PC-3 (cell line): ENCODE measurements around the gene PADI2. TPM values are rescaled to one million over a fixed set of nuclear protein-coding genes. Genes with fewer than 3 reads are reported as not detected.

Source experiments
- ATAC-seq: fragments of 200-7000 bp; cut with Tn5 transposase; 2 replicates; pipeline ENCODE4 v1.9.1; 2020; ENCODE audit warnings: mild to moderate bottlenecking, moderate library complexity
- BruUV-seq: library from RNA; stranded (reverse); fragments of 400-500 nt; replicated peaks from 2 replicates; lab custom pipeline; 2021; lab: Mats Ljungman, UMichigan
- CTCF ChIA-PET: fragments of 300-600 bp; sonication (Branson Sonifier 250); formaldehyde crosslinking; loops from one replicate; lab custom pipeline; 2022; ENCODE audit warnings: antibody characterized with exemption; lab: Charles Lee
- POLR2A ChIA-PET: fragments of 300-600 bp; sonication (Branson Sonifier 250); formaldehyde crosslinking; loops from one replicate; lab custom pipeline; 2022; ENCODE audit warnings: antibody characterized with exemption; ENCODE audit not compliant: unreplicated experiment; lab: Charles Lee
- DNase-seq: peaks from one replicate; pipeline ENCODE4 v3.0.0-alpha.2; 2015
- H2AFZ ChIP-seq: fragments of 300-600 bp; sonication (generic); 2 replicates; pipeline ENCODE4 v1.6.0; 2016; ENCODE audit warnings: antibody characterized with exemption, low read length
- H3F3A ChIP-seq: fragments of 300-600 bp; sonication (generic); one replicate; pipeline ENCODE4 v1.6.0; 2017; ENCODE audit warnings: antibody characterized with exemption, low read length, control low read depth, mild to moderate bottlenecking; ENCODE audit not compliant: unreplicated experiment
- H3K27ac ChIP-seq: fragments of 300-600 bp; sonication (generic); 2 replicates; pipeline ENCODE4 v1.5.1; 2016; ENCODE audit warnings: mild to moderate bottlenecking, low read length
- H3K27me3 ChIP-seq: fragments of 300-600 bp; sonication (generic); 2 replicates; pipeline ENCODE4 v1.6.1; 2016; ENCODE audit warnings: low read length, mixed read lengths
- H3K36me3 ChIP-seq: fragments of 300-600 bp; sonication (generic); 2 replicates; pipeline ENCODE4 v1.6.1; 2016; ENCODE audit warnings: low read depth, mixed run types, low read length, mixed read lengths
- H3K4me1 ChIP-seq: fragments of 300-600 bp; sonication (generic); 2 replicates; pipeline ENCODE4 v1.5.1; 2016; ENCODE audit warnings: low read length; ENCODE audit not compliant: insufficient read depth
- H3K4me2 ChIP-seq: fragments of 300-600 bp; sonication (generic); 2 replicates; pipeline ENCODE4 v1.6.0; 2016; ENCODE audit warnings: low read length
- H3K4me3 ChIP-seq: fragments of 300-600 bp; sonication (generic); 2 replicates; pipeline ENCODE4 v1.5.1; 2016; ENCODE audit warnings: mild to moderate bottlenecking, low read length, mixed read lengths
- H3K79me2 ChIP-seq: fragments of 300-600 bp; sonication (generic); 2 replicates; pipeline ENCODE4 v1.6.1; 2017; ENCODE audit warnings: low read length, mixed read lengths
- H3K9ac ChIP-seq: fragments of 300-600 bp; sonication (generic); 2 replicates; pipeline ENCODE4 v1.6.0; 2016; ENCODE audit warnings: mild to moderate bottlenecking, low read length
- H3K9me2 ChIP-seq: fragments of 300-600 bp; sonication (generic); replicated peaks from 2 replicates; pipeline ENCODE4 v1.6.1; 2016; ENCODE audit warnings: mixed run types, low read length, mixed read lengths
- H3K9me3 ChIP-seq: fragments of 300-600 bp; sonication (generic); 2 replicates; pipeline ENCODE4 v1.6.1; 2016; ENCODE audit warnings: low read length, mixed read lengths
- H4K20me1 ChIP-seq: fragments of 300-600 bp; sonication (generic); 2 replicates; pipeline ENCODE4 v1.6.1; 2016; ENCODE audit warnings: low read length, mixed read lengths
- CTCF ChIP-seq: fragments of 300-600 bp; sonication (generic); conservative IDR thresholded peaks from 2 replicates; pipeline ENCODE4 v1.5.1; 2017; ENCODE audit warnings: antibody characterized with exemption, low read depth, mild to moderate bottlenecking, low read length
- EZH2 ChIP-seq: fragments of 300-600 bp; sonication (generic); IDR thresholded peaks from one replicate; pipeline ENCODE4 v1.6.1; 2017; ENCODE audit warnings: antibody characterized with exemption, mild to moderate bottlenecking, low read length; ENCODE audit not compliant: unreplicated experiment
- EZH2phosphoT487 ChIP-seq: fragments of 300-600 bp; sonication (generic); IDR thresholded peaks from 2 replicates; pipeline ENCODE4 v1.6.1; 2018; ENCODE audit warnings: mild to moderate bottlenecking, antibody characterized with exemption, low read length, borderline replicate concordance
- intact Hi-C: fragments of 100-400 bp; cut with micrococcal nuclease; formaldehyde crosslinking; loops from 2 replicates; pipeline ENCODE4 v1.9.0; 2023
- total RNA-seq: library from RNA; depleted of rRNA; stranded (reverse); fragments of >200 nt; gene quantifications from 2 replicates; pipeline ENCODE4 v1.2.3, GENCODE V29; 2014

Gene PADI2
- total RNA-seq, 1 experiment from 2014 or later: 2.4 TPM

GRCh38 chr1:17091252-17091651, 28.0 kb downstream of the PADI2 start:
- Histone ChIP-seq H3K9me3 (no peaks in the 10 kb centered on the region), H3F3A (no peaks in the 10 kb centered on the region), H3K79me2 (no peaks in the 10 kb centered on the region), H3K4me3 (no peak overlapping the region), H2AFZ (no peak overlapping the region), H3K27ac (no peak overlapping the region), H3K4me2 (no peak overlapping the region), H4K20me1 (no peaks in the 10 kb centered on the region), H3K9ac (no peak overlapping the region), H3K27me3 (no peaks in the 10 kb centered on the region), H3K9me2 (no peaks in the 10 kb centered on the region), H3K4me1 (no peaks in the 10 kb centered on the region), H3K36me3 (no peaks in the 10 kb centered on the region)
- intact Hi-C loops: no loop called here
- CTCF ChIA-PET: no interaction called here
- DNase-seq (no peak), ATAC-seq (no peak)
- POLR2A ChIA-PET: no interaction called here
- no TSS peak for BruUV-seq
- TF ChIP-seq EZH2phosphoT487 (no peak), EZH2 (no peak), CTCF (no peak)

- CTCF ChIA-PET: no interaction called here
- Histone ChIP-seq H3K27me3 (no peaks in the 10 kb centered on the region), H3K9me3 (no peaks in the 10 kb centered on the region), H3F3A (no peaks in the 10 kb centered on the region), H2AFZ (no peak overlapping the region), H3K4me3 (no peak overlapping the region), H3K9me2 (no peaks in the 10 kb centered on the region), H3K4me1 (no peaks in the 10 kb centered on the region), H3K4me2 (no peak overlapping the region), H3K79me2 (no peaks in the 10 kb centered on the region), H3K27ac (no peak overlapping the region), H4K20me1 (no peaks in the 10 kb centered on the region), H3K36me3 (no peaks in the 10 kb centered on the region), H3K9ac (no peak overlapping the region)
- BruUV-seq: no TSS peak
- DNase-seq (no peak), ATAC-seq (no peak)
- TF ChIP-seq EZH2phosphoT487: no peak
- no peak for TF ChIP-seq EZH2
- no peak for TF ChIP-seq CTCF
- POLR2A ChIA-PET: no interaction called here
- intact Hi-C loops: no loop called here
These were observed 29.7 kb downstream of the PADI2 start for GRCh38 chr1:17089506-17089905.

- H3K9me2 ChIP-seq: no peaks in the 10 kb centered on the region
- POLR2A ChIA-PET: no interaction called here
- no peaks in the 10 kb centered on the region for H3F3A ChIP-seq
- BruUV-seq: no TSS peak
- no peak for ATAC-seq
- H3K79me2 ChIP-seq: no peaks in the 10 kb centered on the region
- intact Hi-C loops: no loop called here
- no peak overlapping the region for H2AFZ ChIP-seq
- no peaks in the 10 kb centered on the region for H3K27me3 ChIP-seq
- H3K4me1 ChIP-seq: no peaks in the 10 kb centered on the region
- H3K9ac ChIP-seq: no peak overlapping the region
- no peak overlapping the region for H3K4me3 ChIP-seq
- no peaks in the 10 kb centered on the region for H4K20me1 ChIP-seq
- H3K36me3 ChIP-seq: no peaks in the 10 kb centered on the region
- DNase-seq: no peak
- no peak for TF ChIP-seq EZH2
- no peak for TF ChIP-seq CTCF
- no peak for TF ChIP-seq EZH2phosphoT487
- CTCF ChIA-PET: interaction anchor here (0.5 kb wide), 1 partner anchor 78 kb away, joined by 4 read pairs; no protein-coding TSS in a partner anchor
- H3K4me2 ChIP-seq: no peak overlapping the region
- H3K9me3 ChIP-seq: no peaks in the 10 kb centered on the region
- H3K27ac ChIP-seq: no peak overlapping the region
These were observed 32.5 kb downstream of the PADI2 start for GRCh38 chr1:17086751-17087150.
